Cardiac muscle cell (in vitro differentiated cells and primary cell): ENCODE results near the gene CFAP46. TPM values are rescaled to one million over a fixed set of nuclear protein-coding genes. Genes with fewer than 3 reads are reported as not detected.

Experiments
- DNase-seq, 2 donors: peaks; one replicate each; pipeline versions ENCODE4 v3.0.0 to v3.0.0-alpha.2; 2010 to 2017; ENCODE audit warnings: low read depth in 1 of 2, low spot score in 1 of 2
- H3K27ac ChIP-seq: fragments of 200-600 bp; sonication (generic); 2 replicates; pipeline ENCODE4 v1.5.1; 2016
- H3K27me3 ChIP-seq: fragments of 200-600 bp; sonication (generic); 2 replicates; pipeline ENCODE4 v1.6.0; 2016; ENCODE audit warnings: control low read depth
- H3K36me3 ChIP-seq: fragments of 200-600 bp; sonication (generic); 2 replicates; pipeline ENCODE4 v1.5.1; 2016; ENCODE audit warnings: control low read depth
- H3K4me1 ChIP-seq: fragments of 200-600 bp; sonication (generic); 2 replicates; pipeline ENCODE4 v1.8.1; 2017; ENCODE audit warnings: low read depth, mild to moderate bottlenecking, mixed run types
- H3K4me3 ChIP-seq: fragments of 200-600 bp; sonication (generic); 2 replicates; pipeline ENCODE4 v1.5.1; 2016; ENCODE audit warnings: mild to moderate bottlenecking
- H3K9me3 ChIP-seq: fragments of 200-600 bp; sonication (generic); 2 replicates; pipeline ENCODE4 v1.5.1; 2017; ENCODE audit warnings: low read depth, mild to moderate bottlenecking, control low read depth
- polyA plus RNA-seq: library from polyadenylated mRNA; unstranded; fragments of >200 nt; fragmentation: Nextera tagmentation; extraction: Ambion mirVana; gene quantifications from 2 replicates; pipeline ENCODE4 v1.2.1, GENCODE V29; 2016
- total RNA-seq: library from RNA; depleted of rRNA; stranded (reverse); fragments of >200 nt; gene quantifications from 2 replicates; pipeline ENCODE4 v1.2.3, GENCODE V29; 2016
- TF ChIP-seq, protein P1 (sequence below): IDR thresholded peaks from 2 replicates; pipeline ENCODE4 v1.5.1; 2012; ENCODE audit warnings: low read depth, mild to moderate bottlenecking, low read length

CFAP46 gene
- total and polyA plus RNA-seq, 2 experiments from 2014 or later, result 2.8 to 4.5 TPM

GRCh38 chr10:132850246-132850645, 92.1 kb downstream of the CFAP46 start:
- Histone ChIP-seq H3K36me3 (no peaks in the 10 kb centered on the region), H3K4me3 (no peak overlapping the region), H3K4me1 (no peaks in the 10 kb centered on the region), H3K27me3 (no peaks in the 10 kb centered on the region), H3K9me3 (no peaks in the 10 kb centered on the region), H3K27ac (no peak overlapping the region)
- TF ChIP-seq, protein P1, sequence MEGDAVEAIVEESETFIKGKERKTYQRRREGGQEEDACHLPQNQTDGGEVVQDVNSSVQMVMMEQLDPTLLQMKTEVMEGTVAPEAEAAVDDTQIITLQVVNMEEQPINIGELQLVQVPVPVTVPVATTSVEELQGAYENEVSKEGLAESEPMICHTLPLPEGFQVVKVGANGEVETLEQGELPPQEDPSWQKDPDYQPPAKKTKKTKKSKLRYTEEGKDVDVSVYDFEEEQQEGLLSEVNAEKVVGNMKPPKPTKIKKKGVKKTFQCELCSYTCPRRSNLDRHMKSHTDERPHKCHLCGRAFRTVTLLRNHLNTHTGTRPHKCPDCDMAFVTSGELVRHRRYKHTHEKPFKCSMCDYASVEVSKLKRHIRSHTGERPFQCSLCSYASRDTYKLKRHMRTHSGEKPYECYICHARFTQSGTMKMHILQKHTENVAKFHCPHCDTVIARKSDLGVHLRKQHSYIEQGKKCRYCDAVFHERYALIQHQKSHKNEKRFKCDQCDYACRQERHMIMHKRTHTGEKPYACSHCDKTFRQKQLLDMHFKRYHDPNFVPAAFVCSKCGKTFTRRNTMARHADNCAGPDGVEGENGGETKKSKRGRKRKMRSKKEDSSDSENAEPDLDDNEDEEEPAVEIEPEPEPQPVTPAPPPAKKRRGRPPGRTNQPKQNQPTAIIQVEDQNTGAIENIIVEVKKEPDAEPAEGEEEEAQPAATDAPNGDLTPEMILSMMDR, result no peak
- DNase-seq, result no peak

DNA sequence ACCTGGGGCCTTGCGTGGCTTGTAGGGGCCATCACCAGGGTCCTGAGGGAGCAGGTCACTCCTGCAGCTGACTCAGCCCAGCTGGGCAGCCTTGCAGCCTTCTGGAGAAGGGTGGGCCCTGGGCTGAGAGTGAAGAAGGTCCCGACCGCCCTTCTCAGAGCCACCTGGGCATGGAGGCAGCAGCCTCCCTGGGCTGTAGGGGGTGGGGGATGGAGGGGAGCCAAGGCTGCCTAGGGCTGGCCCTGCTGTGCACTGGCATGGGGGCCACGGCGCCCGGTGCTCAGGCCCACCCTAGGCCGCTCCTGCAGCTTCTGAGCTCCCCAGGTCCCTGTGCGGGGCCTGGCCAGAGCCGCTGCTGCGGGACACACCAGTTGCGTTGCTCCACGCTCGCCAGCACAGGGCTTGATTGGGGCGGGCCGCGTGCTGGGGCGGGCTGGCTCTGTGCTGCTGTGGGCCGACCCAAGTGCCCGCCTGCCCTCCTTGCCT, 92.8 kb downstream of the CFAP46 start:
- H3K27ac ChIP-seq, result no peak overlapping the region
- no peaks in the 10 kb centered on the region for H3K9me3 ChIP-seq
- no peaks in the 10 kb centered on the region for H3K36me3 ChIP-seq
- no peak overlapping the region for H3K4me3 ChIP-seq
- no peaks in the 10 kb centered on the region for H3K27me3 ChIP-seq
- TF ChIP-seq, protein P1, result no peak
- no peak for DNase-seq
- no peaks in the 10 kb centered on the region for H3K4me1 ChIP-seq

GRCh38 chr10:132848951-132849545, 93.3 kb downstream of the CFAP46 start:
- TF ChIP-seq, protein P1, result no peak
- Histone ChIP-seq H3K27me3 (no peaks in the 10 kb centered on the region), H3K36me3 (no peaks in the 10 kb centered on the region), H3K9me3 (no peaks in the 10 kb centered on the region), H3K4me1 (no peaks in the 10 kb centered on the region), H3K4me3 (no peak overlapping the region), H3K27ac (no peak overlapping the region)
- no peak for DNase-seq

DNA sequence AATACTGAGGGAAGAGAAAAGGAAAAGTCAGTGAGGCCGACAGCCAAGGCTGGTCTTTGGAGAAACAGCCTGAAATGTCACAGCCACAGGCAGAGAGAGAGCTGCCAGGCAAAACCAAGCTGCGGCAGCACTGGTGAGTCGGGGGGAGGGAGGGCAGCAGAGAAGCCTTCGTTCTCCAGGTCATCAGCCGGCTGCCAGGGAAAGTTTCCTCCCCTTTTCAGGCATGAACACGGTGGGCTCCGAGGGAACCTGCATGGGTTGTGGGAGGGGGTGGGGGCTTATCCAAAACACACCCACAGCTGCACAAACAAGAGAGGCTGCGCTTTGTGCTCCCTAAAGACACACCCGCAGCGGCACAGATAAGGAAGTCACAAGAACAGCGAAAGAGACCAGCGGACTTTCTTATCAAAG, 94.1 kb downstream of the CFAP46 start:
- Histone ChIP-seq H3K4me1 (no peaks in the 10 kb centered on the region), H3K27ac (no peak overlapping the region), H3K36me3 (no peaks in the 10 kb centered on the region), H3K27me3 (no peaks in the 10 kb centered on the region), H3K9me3 (no peaks in the 10 kb centered on the region), H3K4me3 (no peak overlapping the region)
- TF ChIP-seq, protein P1, result no peak
- DNase-seq, result peak in 1 of 2 donors; percentile 35

DNA sequence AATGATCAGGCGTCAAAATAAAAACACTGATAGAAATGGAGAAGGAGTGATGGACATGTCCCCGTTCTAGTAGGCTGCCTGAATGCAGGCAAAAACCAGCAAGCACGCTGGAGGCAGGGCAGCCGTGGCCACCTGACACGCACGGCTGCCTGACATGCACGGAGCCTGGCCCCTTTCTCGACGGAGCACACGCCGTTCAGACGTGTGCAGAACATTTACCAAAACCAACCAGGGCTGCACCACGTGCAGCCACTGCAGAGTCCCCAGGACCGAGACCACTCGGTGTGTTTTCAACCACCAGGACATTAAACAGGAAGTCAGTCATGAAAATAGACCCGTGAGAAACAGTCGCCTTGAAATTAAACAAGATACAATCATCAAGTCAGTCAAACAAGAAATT, 94.5 kb downstream of the CFAP46 start:
- Histone ChIP-seq H3K27me3 (no peaks in the 10 kb centered on the region), H3K27ac (no peak overlapping the region), H3K4me3 (no peak overlapping the region), H3K4me1 (no peaks in the 10 kb centered on the region), H3K9me3 (no peaks in the 10 kb centered on the region), H3K36me3 (no peaks in the 10 kb centered on the region)
- DNase-seq, result no peak
- TF ChIP-seq, protein P1, result no peak
